GM18858 (cell line): ENCODE results near the gene HOXD9.

Experiments
- ATAC-seq: cut with Tn5 transposase; IDR thresholded peaks from one replicate; pipeline ENCODE4 v1.9.1; 2021; ENCODE audit not compliant: unreplicated experiment

HOXD9 gene

DNA sequence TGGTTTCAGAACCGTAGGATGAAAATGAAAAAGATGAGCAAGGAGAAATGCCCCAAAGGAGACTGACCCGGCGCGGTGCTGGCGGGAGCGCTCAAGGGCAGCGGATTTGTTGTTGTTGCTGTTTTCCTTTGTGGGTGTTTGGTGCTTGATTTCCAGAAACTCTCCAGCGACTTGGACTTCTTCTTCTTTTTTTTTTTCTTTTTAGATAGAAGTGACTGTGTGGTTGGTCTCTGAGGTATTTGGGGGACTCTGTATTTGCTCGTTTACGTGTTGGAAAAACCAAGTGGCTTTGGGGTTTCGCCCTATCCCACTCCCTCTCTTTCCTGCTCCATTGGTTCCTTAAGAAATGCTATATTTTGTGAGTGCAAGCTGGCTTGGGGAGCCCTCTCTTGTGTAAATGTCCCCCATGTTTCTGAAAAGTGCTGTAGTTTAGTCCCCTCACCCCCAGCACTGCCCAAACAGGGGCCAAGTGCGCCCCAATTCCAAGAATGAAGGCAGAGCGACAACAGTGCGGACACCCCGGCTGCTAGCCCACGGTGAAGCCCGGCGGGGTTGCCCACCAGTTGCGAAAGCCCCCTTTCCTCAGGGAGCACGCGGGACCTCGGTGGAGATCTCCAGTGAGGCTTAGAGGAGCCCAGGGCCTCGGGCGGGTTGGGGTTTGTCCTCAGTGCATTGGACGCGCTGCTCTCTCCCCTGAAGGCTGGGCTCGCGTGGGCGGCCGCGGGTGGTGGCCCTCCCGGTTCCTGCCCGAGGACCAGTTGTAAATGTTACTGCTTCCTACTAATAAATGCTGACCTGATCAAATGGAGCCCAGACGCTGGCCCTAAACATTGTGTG is 1.8 kb downstream of the HOXD9 start:
- no peak for ATAC-seq

DNA sequence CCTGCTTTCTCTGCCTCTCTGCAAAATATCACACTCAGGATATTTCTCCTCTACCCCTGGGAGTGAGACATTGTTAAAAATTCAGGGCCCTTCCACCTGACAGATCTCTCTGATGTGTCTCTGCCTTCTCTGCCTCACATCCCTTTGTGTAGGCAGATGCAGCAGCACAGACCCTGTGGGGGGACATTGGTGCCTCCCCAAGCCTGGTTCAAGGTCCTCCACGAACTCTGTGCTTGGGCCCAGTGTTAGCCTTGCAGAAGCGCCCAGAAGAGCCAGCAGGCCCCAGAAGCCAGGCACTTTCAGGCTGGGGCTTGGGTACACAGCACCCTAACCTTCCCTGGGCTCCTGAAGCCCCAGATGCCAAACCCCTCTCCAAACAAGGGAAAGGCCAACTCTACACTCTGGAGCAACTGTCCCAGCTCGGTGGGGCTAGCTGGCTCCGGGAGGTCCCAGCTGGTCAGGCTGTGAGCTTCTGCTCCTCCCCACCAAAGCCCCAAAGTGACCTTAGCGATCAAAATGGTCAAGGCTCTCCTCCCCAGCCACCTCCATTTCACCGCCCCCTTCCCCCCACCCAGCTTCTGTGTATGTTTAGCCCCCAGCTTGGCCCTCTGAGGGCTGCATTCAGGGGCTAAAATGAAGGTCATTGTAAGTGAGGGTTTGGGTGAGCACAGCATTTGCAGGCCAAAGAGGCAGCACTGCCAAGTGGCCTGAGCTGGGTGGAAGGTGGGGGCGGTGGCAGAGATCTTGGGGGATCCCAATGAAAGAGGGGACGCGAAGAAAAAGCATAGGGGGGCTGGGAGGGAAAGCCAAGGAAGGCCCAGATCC is 2.6 kb downstream of the HOXD9 start:
- no peak for ATAC-seq

DNA sequence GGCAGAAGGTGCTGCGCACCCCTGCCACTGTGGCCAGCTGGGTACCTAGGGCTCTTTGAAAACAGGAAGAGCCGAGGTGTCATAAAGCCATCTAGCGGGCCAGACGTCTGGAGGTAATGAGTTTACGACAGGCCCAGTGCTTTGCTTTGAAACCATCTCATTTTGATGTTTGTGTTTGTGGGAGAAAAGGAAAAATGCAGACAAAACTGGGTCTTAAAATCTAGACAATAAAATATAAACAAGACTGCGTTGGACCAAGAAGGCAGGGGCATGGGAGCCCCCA is 3.2 kb downstream of the HOXD9 start:
- no peak for ATAC-seq

DNA sequence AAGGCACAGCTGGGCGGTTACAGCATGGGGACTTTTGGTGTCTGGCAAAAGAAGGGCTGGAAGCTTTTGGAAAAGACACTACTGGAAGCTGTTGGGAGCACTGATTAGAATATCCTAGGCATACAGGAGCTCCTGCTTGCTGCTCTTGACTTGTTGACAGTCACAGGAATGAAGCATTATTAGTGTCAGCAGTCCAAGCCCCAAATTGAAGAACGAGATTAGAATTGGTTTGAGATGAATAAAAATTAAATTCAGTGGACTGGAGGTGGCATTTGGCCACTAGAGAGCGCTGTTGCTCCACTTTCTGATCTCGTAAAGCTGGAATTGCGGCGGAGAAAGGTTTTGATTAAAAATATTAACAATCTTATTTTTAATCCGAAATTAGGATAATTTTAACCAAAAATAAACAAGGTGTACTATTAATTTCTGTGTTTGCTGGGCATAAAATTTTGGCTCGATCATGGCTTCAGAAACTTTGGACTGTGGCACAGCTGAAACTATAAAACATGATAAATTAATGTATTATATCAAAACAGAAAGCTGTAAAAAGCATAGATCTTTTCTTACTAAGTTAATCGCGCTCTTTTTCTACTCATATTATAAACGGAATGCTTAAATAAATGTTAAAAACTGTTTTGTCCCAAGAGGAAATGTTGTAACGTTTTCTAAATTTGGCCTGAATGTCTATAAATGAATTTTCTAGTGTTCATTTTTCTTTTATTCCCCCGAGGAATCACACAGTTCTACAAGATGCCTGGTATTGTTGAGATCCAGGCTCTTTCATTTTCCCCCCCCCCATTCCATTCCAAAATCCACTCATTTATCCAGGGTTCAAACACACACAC is 4.6 kb downstream of the HOXD9 start:
- no peak for ATAC-seq

DNA sequence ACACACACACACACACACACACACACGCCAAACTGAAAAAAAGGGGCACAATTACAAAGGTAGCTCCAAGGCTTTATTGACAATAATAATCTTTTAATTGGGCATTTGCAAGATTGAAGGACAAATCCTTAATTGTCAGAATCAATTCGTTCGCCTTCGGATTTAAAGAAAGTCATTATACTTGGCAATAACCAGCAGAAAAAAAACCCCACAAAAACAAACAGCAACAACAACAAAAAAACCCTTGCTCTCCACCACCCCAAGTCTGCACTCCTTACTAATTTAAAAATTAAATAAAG is 5.2 kb downstream of the HOXD9 start:
- ATAC-seq: no peak

DNA sequence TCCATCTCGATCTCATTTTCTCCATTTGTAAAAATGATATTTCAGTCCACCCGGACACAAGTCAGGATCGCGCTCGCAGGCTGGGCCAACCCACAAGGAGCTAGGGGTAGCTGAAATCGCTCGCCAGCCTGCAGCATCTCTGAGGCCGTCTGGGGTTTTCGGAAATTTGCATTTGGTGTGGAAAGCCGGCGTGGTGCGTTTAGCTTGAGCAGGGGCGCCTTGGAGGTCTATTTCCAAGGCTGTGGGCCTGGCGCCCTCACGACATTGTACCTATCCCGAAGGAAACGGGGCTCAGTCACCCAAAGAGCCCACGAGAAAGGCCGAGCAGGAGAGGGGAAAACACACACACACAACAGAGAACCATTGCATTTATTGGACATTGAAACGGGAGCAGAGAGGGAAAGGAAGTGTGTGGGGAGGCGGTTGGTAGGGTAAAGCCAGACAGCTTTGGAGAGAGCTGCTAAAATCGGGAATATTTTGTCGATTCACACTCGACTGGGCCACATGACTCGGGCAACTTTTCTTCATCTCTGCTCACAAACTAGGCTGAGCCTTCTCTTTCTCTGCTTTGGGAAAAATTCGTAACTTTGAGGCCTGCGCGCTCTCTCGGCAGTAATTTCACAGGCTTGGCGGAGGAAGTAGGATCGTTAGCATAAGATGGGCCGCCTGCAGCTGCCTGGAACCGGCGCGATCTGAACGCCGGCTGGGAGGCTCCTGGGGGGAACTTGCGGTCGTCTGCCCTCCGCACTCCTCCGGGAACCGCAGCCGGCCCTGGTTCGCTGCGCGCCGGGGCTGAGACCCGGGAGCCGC is 5.9 kb downstream of the HOXD9 start:
- no peak for ATAC-seq

DNA sequence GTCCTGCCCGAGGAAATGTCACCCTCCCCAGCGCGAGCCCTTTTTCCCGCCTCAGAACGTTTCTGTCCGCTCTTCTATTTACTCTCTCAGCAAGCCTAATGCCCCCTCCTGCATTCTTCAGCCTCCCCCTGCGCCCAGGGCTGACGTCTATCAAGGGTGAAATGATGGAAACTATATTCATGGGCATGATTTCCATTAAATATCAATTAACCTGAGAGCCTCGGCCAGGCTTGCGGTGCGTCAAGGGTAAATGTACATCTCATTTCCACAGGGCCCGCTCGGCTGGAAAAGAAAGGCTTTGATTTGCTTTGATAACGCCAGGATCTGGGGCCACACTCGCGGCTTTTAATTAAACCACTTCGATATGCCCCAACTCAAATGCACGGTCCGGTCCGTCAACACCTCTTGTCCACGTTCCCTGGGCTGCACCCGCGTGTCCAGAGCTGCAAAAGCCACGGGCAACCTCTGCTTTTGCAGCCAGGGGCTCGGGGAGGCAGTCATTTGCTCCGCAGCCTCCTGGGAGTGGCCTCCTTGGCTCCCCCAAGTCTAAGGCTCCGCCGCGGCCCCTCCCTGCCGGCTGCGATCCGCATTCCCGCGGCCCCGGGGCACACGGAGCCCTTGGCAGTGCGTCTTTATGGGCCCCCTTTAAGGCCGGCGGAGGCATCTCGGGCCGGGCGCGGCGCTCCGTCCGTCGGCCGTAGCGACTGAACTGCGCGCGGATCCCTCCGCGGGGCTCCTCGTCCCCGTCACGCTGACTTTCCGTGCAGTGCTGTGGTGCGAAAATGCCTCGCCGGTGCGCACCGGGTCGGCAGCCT is 6.7 kb downstream of the HOXD9 start, which contains the start of gene HOXD8:
Gene HOXD8 (plus strand): TSS at position 724 of the 815 bp plus-strand sequence. CDS start 662 bp downstream, outside the sequence.
- no peak for ATAC-seq

DNA sequence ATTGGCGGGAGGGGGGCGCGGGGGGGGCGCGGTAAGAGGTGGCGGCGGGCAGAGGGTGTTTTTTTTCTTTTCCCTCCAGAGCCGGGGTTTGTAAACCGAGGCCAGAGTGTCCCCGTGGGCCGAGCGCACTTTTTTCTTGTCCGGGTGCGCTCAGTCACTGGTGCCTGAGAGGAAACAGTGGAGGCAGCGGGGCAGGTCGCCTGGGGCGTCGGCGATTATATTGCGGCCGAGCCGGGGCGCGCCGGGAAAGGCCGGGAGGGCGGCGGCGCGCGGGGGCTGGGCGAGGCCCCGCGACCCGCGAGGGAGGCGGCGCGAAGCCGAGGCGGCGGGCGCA is 7.3 kb downstream of the HOXD9 start:
- no peak for ATAC-seq

DNA sequence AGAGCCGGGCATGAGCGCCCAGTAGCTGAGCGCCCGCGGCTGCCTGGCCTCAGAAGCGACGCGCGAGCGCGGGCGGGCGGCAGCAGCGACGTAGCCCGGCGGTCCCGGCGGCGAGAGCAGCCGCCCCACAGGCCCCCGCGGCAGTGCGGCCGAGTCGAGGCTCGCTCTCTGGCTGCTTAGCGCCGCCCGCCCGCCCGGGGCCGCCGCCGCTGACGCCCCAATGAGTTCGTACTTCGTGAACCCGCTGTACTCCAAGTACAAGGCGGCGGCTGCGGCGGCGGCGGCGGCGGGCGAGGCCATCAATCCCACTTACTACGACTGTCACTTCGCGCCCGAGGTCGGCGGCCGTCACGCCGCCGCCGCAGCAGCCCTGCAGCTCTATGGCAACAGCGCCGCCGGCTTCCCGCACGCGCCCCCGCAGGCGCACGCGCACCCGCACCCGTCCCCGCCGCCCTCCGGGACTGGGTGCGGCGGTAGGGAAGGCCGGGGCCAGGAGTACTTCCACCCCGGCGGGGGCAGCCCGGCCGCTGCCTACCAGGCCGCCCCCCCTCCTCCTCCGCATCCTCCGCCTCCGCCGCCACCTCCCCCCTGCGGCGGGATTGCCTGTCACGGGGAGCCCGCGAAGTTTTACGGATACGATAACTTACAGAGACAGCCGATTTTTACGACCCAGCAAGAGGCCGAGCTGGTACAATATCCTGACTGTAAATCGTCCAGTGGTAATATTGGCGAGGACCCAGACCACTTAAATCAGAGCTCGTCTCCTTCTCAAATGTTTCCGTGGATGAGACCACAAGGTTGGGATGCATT is 7.8 kb downstream of the HOXD9 start:
- ATAC-seq: no peak

DNA sequence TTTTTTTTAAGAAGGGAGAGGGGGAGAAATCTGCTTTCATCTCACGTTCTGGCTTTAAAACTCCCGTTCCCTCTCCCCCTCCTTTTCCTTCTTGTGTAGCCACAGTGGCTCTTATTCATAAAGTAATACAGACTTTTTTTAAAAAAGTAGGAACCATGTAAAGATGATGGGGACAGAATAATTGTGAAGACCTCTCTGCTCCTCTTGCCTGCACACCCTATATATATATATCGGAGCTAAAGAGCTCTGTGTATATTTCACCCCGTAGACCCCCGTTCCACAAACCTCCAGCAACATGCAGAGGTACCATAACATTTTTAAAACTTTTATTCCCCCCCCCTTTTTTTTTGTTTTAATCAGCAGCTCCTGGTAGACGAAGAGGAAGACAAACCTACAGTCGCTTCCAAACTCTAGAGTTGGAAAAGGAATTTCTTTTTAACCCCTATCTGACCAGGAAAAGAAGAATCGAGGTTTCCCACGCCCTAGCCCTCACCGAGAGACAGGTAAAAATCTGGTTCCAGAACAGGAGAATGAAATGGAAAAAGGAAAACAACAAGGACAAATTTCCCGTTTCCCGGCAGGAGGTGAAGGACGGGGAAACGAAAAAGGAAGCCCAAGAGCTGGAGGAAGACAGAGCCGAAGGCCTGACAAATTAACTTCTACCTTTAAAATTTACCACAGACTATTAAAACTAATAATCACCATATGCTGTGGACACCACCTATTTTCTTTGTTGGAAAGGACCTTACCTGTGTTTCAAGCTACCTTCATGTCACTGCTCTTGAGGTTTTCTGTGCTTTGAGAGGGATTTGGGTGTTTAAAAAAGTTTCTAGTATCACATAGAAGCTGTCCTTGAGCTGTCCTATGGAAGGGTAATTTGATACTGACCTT is 8.7 kb downstream of the HOXD9 start:
- no peak for ATAC-seq

DNA sequence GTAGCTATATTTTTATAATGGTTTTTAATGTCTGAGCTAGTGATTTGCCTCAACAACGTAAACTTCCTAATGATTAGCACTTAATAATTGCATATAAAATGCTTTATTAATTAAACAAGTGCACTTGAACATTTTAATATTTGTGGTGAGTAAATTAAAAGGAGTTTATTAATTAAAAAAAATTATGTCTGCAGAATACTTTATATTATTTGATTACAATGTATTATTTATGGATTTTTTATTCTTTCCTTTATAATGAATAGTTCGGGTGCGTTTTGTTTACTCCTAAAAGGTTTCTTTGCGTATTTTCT is 9.3 kb downstream of the HOXD9 start:
- ATAC-seq: no peak

DNA sequence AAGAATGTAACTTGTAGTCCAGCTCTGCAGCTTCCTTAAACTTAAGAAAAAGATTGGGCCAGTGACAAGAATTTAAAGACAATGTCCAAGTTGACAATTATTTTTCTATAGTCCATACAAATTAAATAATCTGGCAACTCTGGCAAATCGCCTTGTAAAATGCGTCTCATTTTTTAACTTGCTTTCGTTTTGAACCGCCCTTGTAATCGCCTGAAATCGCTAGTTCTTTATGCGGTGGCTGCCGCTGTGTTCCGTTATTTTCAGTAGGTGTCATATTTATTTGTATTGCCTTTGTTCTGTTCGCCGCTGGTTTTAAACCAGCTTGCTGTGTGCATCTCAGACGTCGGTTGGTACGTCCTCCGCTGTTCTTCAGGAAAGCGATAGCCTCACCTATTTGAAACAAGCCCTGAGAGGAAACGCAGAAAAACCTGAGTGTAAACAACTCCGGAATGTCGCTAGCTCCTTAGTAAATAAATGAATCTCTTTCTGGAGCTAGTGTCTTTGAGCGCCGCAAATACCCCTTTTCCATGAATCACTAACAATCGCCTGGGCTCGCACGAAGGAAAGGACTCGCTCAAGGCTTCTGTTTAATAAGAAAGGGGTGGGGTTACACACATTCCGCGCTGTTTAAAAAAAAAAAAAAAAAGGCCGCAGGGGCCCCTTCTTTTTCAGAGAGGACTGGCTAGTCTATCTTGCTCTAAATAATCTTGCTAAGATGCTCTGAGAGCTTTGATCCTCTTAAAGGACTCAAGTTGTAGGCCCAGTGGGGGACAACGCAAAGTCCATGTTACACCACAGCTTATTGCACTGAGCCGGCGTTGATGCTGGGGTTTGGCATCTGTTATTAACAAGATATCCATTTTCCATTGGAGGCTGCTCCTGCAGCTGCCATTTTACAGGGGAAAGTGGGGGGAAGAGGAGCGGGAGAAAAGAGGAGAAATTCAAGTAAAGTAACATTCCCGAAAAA is 10.0 kb downstream of the HOXD9 start:
- no peak for ATAC-seq

DNA sequence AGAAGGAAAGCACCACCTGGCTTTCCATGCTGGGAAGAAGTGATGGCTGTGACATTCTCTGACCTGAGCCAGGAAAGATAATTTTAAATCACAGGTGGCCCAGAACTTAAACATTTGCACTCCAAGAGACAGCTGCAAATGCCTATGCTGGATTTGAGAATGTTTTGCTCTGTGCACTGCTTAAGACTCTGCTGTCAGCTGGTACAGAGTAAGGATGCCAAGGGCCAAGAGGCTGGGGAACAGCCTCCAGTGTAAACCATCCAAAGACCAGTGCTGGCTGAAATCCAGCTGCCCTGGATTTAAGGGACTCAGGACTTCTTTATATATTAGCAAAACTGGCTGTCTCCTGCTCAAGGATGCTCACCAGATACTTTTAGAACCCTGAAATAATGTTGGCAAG is 10.9 kb downstream of the HOXD9 start:
- no peak for ATAC-seq

DNA sequence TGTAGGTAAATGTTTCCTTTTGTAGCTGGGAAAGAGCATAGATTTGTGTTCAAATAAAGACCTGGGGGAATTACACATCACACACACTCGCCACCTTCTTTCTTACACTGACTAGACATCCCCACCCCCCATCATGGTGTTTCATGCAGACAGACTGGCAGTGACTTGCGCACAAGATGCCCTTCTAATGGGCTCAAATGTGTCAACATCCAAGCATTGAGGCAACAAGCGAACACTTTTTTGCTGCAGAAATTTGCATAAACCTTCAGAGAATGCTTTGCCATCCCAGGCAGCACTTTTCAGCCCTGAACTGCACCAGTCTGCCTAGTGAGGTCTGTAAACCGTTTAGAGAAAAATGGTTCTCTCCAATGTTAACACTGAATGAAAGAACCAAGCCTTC is 11.5 kb downstream of the HOXD9 start:
- no peak for ATAC-seq

DNA sequence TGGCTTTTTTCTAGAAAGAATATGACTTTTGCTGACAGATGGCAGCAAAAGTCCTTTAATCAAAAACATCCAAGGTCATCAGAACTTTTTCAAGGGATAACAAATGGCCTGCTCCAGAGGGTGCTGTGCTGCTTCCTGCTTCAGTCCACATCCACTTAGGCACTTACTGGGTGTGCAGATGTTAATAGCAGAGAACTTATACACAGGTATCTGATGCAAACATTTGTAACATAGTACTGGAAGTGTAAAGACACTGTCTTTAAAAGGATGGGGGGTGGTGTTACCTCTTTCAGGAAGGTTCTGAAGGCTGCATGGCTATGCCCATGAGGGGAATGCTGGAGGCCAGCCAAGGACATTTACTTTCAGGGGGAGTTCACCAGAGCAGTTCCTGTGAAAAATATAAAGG is 12.5 kb downstream of the HOXD9 start:
- ATAC-seq: no peak

DNA sequence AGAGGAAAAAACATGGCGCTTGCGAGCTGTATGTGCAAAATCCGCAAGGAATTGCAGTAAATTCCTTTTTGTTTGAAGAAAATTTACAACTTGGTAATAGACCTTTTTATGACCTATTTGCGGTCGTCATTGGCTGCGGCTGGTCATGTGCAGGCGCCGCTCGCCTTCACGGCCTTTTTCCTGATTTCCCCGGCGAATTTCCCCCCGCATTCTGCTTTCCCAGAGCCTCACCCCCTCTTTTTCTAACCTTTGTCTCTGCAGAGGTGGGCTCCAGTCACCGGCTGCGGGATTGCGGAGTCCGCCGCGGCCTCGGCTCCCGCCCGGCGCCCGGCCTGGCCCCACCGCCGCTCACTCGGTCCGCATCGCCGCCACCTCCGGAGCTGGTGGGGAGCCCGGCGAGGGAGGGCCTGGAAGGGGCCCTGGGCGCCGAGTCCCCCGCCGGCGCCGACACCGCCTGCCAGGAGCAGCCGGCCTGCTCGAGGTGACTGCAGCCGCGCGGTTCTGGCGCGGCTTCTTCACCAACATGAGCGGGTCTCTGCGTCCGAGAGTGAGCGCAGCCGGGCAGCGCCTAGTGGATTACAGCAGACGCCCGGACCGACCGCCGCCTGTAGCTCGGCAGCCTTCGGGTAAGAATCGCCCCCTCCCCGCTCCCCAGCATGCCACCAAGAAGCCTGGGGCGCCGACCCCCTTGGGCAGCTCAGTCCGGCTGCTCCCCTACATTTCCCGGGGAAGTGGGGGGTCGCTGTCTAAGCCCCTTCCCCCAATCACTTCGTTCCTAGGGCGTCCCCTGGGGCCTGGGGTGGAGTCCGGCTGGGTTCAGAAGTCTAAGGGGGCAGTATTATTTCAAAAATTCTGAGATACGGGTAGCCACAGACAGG is 14.1 kb downstream of the HOXD9 start:
- ATAC-seq: no peak

DNA sequence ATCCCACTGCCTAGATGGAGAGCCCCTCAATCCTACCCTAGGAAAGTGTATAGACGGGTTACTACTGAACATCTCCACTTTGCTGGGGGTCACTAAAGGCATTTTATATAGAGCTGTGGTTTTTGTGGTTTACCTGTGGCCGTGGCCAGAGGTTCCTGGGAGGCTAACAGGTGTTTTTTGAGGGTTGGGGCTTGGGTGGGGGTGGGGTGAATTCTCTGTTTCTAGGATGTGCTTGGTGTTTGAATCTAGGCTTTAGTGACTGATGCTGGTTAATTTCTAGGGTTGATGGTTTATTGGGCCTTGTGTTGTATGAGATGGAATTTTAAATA is 14.7 kb downstream of the HOXD9 start:
- ATAC-seq: no peak
